ENCODE data around the gene ADGRV1.

Gene ADGRV1

GRCh38 chr5:91150636-91151035 lies 592.0 kb downstream of the ADGRV1 start:
- no peak for DNase-seq

GRCh38 chr5:91151947-91152346 lies 593.4 kb downstream of the ADGRV1 start:
- no peak for DNase-seq

- DNase-seq, result no peak
Observed at GRCh38 chr5:91154338-91154737, 595.7 kb downstream of the ADGRV1 start.

- DNase-seq, result no peak
Observed at GRCh38 chr5:91155274-91155673, 596.7 kb downstream of the ADGRV1 start.

GRCh38 chr5:91156242-91156641 lies 597.6 kb downstream of the ADGRV1 start:
- no peak for DNase-seq

GRCh38 chr5:91158011-91158410 lies 599.4 kb downstream of the ADGRV1 start:
- DNase-seq, result no peak

- no peak for DNase-seq
Observed at GRCh38 chr5:91159647-91160046, 601.0 kb downstream of the ADGRV1 start.

GRCh38 chr5:91160714-91161285 lies 602.2 kb downstream of the ADGRV1 start:
- no peak for DNase-seq

GRCh38 chr5:91162534-91163381 lies 604.2 kb downstream of the ADGRV1 start:
- DNase-seq, result no peak

- DNase-seq, result no peak
Observed at GRCh38 chr5:91164424-91164823, 605.8 kb downstream of the ADGRV1 start.

- DNase-seq, result no peak
Observed at GRCh38 chr5:91166059-91166807, 607.6 kb downstream of the ADGRV1 start.

GRCh38 chr5:91168859-91169258 lies 610.3 kb downstream of the ADGRV1 start:
- no peak for DNase-seq

GRCh38 chr5:91170266-91170665 lies 611.7 kb downstream of the ADGRV1 start:
- no peak for DNase-seq

GRCh38 chr5:91171322-91171721 lies 612.7 kb downstream of the ADGRV1 start:
- no peak for DNase-seq

- DNase-seq, result no peak
Observed at GRCh38 chr5:91174396-91174795, 615.8 kb downstream of the ADGRV1 start.

GRCh38 chr5:91175708-91176107 lies 617.1 kb downstream of the ADGRV1 start:
- no peak for DNase-seq

- no peak for DNase-seq
Observed at GRCh38 chr5:91176288-91177016, 617.9 kb downstream of the ADGRV1 start.

GRCh38 chr5:91177085-91177484 lies 618.5 kb downstream of the ADGRV1 start:
- DNase-seq, result no peak

- no peak for DNase-seq
Observed at GRCh38 chr5:91177639-91178038, 619.0 kb downstream of the ADGRV1 start.

GRCh38 chr5:91178461-91178860 lies 619.9 kb downstream of the ADGRV1 start:
- no peak for DNase-seq

- DNase-seq, result no peak
Observed at GRCh38 chr5:91179018-91179417, 620.4 kb downstream of the ADGRV1 start.

GRCh38 chr5:91180506-91180905 lies 621.9 kb downstream of the ADGRV1 start:
- DNase-seq, result no peak

GRCh38 chr5:91182763-91183162 lies 624.2 kb downstream of the ADGRV1 start:
- no peak for DNase-seq

Measured in activated T-cell treated with anti-CD3 and anti-CD28 coated beads, Interleukin-2, amount 50 U/mL, for 1 hour (primary cell).